Measurements from ENCODE around the gene ABHD15. TPM values are rescaled to one million over a fixed set of nuclear protein-coding genes. Genes with fewer than 3 reads are reported as not detected.

The ABHD15 gene
- total and polyA plus RNA-seq, 2 donors from 2014 or later: 8.9 to 9.8 TPM

DNA sequence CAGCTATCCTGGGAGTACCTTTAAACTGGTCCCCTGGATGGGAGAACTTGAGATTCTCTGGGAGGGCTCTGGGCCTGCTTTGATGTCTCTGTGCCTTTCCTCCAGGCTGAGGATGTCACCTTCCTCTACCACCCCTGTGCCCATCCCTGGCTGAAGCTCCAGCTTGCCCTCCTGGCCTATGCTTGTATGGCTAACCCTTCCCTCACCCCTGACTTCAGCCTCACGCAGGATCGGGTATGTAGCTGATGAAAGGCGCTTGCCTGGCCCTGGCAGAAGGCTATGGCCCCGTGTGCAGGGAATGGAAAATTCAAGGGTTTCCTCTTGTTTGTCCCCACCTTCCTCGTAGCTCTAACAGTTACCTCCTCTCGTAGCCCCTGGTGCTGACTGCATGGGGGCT is 4.6 kb upstream of the ABHD15 start:
- no peak for DNase-seq
- FAIRE-seq: no peak
- Histone ChIP-seq H3K27ac (ENCODE audit: low read depth in 2 of 2, low read length in 2 of 2) (no peak overlapping the region), H3K4me1 (ENCODE audit: control insufficient read depth in 2 of 3, insufficient read depth in 2 of 3, low read depth in 1 of 3, low read length in 3 of 3) (peaks cover 0 to 12% (median 10%) of the 10 kb centered on the region in 3 donors), H3K27me3 (ENCODE audit: control insufficient read depth, insufficient read depth, low read length) (no peaks in the 10 kb centered on the region), H3K9ac (ENCODE audit: low read length in 3 of 3) (no peak overlapping the region), H3K4me3 (ENCODE audit: low read length in 3 of 3) (no peak overlapping the region), H3K36me3 (ENCODE audit: control insufficient read depth in 2 of 3, insufficient read depth in 3 of 3, low read length in 3 of 3) (peaks cover 0 to 7% (median 4%) of the 10 kb centered on the region in 3 donors), H3K9me3 (ENCODE audit: control insufficient read depth in 2 of 3, insufficient read depth in 1 of 3, low read length in 3 of 3) (no peaks in the 10 kb centered on the region)
- TF ChIP-seq, protein P1, sequence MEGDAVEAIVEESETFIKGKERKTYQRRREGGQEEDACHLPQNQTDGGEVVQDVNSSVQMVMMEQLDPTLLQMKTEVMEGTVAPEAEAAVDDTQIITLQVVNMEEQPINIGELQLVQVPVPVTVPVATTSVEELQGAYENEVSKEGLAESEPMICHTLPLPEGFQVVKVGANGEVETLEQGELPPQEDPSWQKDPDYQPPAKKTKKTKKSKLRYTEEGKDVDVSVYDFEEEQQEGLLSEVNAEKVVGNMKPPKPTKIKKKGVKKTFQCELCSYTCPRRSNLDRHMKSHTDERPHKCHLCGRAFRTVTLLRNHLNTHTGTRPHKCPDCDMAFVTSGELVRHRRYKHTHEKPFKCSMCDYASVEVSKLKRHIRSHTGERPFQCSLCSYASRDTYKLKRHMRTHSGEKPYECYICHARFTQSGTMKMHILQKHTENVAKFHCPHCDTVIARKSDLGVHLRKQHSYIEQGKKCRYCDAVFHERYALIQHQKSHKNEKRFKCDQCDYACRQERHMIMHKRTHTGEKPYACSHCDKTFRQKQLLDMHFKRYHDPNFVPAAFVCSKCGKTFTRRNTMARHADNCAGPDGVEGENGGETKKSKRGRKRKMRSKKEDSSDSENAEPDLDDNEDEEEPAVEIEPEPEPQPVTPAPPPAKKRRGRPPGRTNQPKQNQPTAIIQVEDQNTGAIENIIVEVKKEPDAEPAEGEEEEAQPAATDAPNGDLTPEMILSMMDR (IDR thresholded peaks at IDR 0.05; ENCODE audit: borderline replicate concordance, extremely low read depth, insufficient read depth): no peak
- intact Hi-C loops (cut with DNase I): no loop called here

DNA sequence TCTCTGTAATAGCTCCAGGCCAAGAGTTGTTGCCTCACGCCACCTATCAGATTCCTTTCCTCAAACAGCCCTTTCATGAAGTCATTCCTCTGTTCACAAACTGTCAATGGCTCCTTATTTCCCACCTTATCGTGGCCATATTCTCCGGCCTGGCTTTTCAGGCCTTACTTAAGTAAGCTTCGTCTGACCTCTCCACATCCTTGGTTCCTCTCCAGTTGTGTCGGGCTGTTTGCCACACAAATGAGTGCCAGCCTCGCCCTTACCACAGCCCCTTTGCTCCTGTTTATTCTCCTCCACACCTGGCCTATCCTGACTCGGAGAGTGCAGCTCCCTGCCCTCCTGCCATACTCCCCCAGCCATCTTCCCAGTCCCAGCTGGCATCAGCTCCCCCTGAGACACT is 3.7 kb upstream of the ABHD15 start:
- TF ChIP-seq, protein P1 (IDR thresholded peaks at IDR 0.05; ENCODE audit: borderline replicate concordance, extremely low read depth, insufficient read depth): no peak
- intact Hi-C loops (cut with DNase I): no loop called here
- H3K9me3 ChIP-seq (ENCODE audit: control insufficient read depth in 2 of 3, insufficient read depth in 1 of 3, low read length in 3 of 3): no peaks in the 10 kb centered on the region
- H3K36me3 ChIP-seq (ENCODE audit: control insufficient read depth in 2 of 3, insufficient read depth in 3 of 3, low read length in 3 of 3): no peaks in the 10 kb centered on the region
- no peak overlapping the region for H3K9ac ChIP-seq (ENCODE audit: low read length in 3 of 3)
- peaks cover 0 to 12% (median 10%) of the 10 kb centered on the region in 3 donors for H3K4me1 ChIP-seq (ENCODE audit: control insufficient read depth in 2 of 3, insufficient read depth in 2 of 3, low read depth in 1 of 3, low read length in 3 of 3)
- FAIRE-seq (no peak), DNase-seq (peak in 1 of 5 donors; percentile 35)
- H3K27me3 ChIP-seq (ENCODE audit: control insufficient read depth, insufficient read depth, low read length): no peaks in the 10 kb centered on the region
- H3K27ac ChIP-seq (ENCODE audit: low read depth in 2 of 2, low read length in 2 of 2): no peak overlapping the region
- H3K4me3 ChIP-seq (ENCODE audit: low read length in 3 of 3): no peak overlapping the region

DNA sequence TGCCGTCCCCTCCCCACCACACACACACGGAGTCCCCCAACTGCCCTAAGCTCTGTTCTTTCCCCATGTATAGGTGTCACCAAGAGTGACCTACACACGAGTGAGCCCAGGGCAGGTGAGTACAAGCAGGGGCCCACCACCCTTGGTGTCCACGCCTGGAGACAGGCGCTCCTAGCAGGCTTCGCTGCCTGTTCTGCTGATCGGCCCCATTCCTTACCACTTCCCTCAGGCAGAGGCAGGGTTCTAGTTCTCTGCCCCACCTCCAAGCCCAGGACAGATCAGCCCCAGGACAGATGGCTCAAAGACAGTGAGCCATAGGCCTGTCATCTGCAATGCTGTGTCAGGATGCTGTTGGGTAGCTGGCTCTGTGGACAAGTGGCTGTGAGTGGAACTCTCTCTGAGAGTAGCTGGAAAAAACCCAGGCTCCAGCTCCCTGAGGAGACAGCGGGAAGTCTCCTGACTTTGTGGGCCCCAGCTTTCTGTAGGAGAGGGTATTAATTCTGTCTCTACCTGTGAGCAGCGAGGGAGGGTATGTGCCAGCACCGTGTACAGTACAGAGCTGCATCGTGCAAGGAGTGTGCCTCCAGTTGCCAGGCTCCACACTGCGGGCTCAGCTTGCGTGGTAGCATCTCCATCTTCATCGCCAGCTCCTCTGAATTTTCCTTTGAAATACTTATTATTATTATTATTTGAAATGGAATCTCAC is 2.6 kb upstream of the ABHD15 start:
- peak overlapping the region; percentile 63 to 87 (median 76) for H3K4me3 ChIP-seq (ENCODE audit: low read length in 3 of 3)
- no peaks in the 10 kb centered on the region for H3K27me3 ChIP-seq (ENCODE audit: control insufficient read depth, insufficient read depth, low read length)
- peak overlapping the region; percentile 39 to 87 (median 60) for H3K9ac ChIP-seq (ENCODE audit: low read length in 3 of 3)
- H3K4me1 ChIP-seq (ENCODE audit: control insufficient read depth in 2 of 3, insufficient read depth in 2 of 3, low read depth in 1 of 3, low read length in 3 of 3): peaks cover 0 to 12% (median 8%) of the 10 kb centered on the region in 3 donors
- DNase-seq (peak in 1 of 5 donors; percentile 66), FAIRE-seq (no peak)
- H3K9me3 ChIP-seq (ENCODE audit: control insufficient read depth in 2 of 3, insufficient read depth in 1 of 3, low read length in 3 of 3): no peaks in the 10 kb centered on the region
- peak overlapping the region; percentile 80 to 82 for H3K27ac ChIP-seq (ENCODE audit: low read depth in 2 of 2, low read length in 2 of 2)
- H3K36me3 ChIP-seq (ENCODE audit: control insufficient read depth in 2 of 3, insufficient read depth in 3 of 3, low read length in 3 of 3): no peaks in the 10 kb centered on the region
- intact Hi-C loops (cut with DNase I): no loop called here
- TF ChIP-seq, protein P1 (IDR thresholded peaks at IDR 0.05; ENCODE audit: borderline replicate concordance, extremely low read depth, insufficient read depth): no peak

All from kidney (tissue), 14 donors.